ENCODE results near the gene ADGRA1.

Gene ADGRA1

DNA sequence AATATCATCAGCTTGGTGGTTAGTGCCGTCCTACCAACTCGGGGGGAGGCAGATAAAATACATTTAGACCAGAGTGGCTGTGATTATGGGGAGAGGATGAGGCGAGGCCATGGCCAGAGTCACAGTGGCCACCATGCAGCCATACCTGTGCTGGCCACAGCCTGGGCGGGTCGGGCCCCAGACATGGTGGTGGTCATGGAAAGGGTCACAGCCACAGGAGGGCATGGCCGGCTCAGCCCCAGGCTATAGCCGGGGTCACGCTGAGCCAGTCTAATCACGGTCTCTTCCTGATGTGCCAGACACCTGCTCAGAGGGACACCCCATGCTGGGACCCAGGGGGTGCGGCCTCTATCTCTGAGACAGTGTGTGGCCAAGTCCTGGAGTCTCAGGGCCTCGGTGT, 10.2 kb downstream of the ADGRA1 start:
- no peak for DNase-seq

DNA sequence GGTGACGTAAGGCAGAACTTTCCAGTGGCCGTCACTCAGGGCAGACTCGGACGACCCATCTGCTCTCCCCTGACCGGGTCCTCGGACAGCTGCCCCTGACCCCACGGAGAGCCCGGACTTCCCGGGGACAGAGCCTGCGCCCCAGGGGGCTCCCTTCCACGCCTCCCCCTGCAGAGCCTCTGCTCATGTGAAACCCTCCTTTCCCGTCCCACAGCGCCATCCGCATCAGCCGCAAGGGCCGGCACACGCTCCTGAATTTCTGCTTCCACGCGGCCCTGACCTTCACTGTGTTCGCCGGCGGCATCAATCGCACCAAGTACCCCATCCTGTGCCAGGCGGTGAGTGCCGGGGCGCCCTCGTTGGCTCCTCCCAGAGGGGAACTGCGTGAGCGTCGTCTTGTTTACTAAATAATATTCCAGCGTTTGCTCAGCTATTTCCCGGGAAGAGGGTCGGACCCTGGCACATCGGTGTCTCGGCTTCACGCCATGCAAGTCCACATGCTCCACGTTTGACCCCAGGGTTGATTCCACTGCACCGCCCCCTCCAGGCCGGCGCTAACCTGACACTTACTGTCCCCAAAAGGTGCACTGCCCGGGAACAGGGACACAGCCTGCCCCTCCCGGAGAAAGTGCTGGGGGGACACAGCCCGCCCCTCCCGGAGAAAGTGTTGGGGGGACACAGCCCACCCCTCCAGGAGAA, 10.9 kb downstream of the ADGRA1 start:
- DNase-seq = no peak

DNA sequence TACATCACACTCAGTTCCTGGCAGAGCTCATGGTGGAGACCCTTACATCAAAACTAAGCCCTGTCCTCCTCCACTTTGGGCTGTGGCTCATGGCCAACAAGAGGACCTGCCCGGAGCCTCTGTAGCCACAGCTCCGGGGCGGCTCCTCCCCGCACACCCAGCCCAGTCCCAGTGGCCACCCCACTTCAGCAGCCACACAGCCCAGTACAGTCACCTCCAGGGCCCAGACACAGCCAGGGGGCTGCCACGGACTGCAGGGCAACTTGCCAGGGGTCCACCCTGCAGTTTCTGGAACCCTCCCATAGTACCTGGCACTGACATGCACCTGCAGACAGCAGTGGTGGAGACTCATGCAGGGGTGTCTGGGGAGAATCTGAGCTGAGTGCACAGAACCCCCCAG, 11.8 kb downstream of the ADGRA1 start:
- DNase-seq = no peak

DNA sequence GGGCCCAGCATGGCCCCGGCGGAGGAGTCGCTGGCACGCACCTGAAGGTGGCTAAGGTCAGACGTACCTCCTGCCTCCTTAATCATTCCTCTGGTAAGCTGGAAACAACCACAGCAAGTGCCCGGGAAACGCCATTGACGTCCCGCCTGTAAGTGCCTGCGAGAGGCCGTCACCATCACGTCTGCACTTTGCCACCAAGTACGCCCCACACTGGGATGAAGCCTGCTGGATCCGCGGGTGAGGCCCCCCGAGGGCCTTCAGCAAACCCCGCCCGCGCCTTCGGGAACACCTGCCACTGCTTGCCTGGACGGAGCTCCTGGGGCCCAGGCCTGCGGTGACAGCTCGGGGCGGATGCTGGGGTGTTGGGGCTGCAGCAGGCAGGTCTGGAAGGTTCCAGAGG, 12.5 kb downstream of the ADGRA1 start:
- DNase-seq = no peak

DNA sequence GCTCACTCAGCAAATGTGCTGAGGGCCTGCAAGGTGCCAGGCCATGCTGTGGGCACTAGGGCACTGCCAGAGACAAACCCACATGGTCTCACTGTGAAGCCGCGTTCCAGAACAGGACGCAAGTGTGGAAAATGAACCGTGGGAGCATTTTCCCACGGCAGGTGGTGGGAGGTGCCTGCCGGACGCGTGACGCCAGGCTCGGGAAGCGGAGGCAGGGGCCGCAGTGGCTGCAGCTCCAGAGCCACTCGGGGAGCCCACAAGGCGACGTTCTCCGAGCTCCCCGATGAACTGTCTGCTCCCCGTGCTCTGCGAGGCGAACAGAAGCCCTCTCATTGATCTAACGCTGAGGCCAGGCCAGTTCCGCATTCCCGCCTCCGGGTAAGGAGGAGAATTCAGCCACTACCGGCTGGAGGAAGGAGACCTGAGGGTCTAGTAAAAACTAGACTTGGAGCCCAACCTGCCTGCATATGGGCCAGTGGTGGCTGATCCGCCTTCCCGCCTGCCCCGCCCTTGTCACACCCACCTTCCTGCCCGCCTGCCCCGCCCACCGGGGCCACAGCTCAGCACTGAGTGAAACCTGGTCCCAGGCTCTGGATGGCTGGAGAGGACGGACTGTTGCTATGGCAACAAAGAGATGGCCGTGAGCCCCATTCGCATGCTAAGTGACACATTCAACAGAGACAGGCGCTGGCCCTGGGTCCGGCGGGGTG, 13.1 kb downstream of the ADGRA1 start:
- peak; percentile 57 for DNase-seq

DNA sequence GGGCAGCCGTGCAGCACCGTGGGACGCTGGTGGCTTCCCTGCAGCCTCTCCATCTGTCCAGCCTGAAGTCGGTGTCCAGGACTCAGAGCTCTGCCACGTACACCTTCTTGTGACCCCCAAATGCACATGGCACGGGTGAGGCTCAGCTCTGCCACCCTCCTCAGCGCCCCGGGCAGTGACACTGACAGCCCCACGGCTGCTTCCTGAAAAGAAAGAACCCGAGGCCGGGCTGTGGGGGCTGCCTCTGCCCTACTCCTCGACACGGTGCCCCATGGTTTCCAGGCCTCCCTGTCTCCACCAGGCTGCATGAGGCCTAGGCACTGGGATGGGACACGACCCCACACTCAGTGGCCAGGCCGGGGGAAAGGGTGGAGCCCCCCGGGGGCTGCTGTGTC, 13.7 kb downstream of the ADGRA1 start:
- DNase-seq = no peak

DNA sequence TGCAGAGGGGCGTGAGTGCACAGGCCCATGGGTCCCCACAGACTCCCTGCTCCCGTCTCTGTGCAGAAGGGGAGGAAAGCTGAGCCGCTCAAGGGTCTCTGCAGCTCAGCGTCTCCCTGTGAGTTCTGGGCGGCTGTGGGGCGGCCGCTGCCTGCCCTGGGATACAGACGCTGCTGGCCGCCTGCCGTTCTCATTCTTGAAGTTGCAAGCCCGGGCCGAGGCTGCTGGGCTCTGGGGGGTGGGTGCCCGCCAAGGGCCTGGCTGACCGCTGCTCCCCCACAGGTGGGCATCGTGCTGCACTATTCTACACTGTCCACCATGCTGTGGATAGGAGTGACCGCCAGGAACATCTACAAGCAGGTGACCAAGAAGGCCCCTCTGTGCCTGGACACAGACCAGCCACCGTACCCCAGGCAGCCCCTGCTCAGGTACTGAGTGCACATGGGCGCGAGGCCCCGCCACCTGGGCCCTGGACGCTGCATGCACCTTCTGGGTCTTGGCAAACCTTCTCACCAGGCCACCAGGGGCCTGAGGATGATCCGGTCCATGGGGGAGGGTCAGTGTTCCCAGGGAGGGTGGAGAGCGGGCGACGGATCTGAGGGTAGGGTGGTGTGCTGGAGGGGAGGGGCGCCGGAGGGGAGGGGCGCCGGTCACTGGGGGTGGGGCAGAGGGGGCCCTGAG, 14.8 kb downstream of the ADGRA1 start:
- no peak for DNase-seq

DNA sequence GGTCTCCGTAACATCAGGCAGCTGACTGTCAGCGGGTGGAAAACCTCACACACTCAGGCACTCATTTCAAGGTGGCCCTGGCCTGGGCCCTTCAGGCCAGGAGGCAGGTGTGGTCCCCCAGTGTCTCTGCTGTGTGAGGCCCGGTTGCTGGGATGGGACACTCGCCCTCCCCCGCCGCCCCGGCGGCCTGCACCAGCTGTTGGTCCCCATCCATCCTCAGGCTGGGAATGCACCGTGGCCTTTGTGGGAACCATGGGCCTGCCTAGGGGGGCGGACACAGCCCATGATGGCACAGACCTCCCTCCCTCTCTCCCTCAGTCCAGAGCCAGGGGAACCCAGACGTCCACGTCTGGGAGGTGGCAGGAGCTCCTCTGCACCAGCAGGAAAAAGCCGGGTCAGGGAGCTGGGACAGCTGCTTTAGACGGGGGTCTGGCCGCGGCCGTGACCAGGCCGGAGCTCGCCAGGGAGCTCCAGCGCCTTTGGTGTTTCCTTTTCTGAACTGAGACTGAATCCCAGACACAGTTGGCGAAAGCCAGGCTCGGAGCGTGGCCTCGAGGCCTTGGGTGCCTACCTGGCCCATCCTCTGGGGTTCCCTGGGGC, 15.7 kb downstream of the ADGRA1 start:
- no peak for DNase-seq

DNA sequence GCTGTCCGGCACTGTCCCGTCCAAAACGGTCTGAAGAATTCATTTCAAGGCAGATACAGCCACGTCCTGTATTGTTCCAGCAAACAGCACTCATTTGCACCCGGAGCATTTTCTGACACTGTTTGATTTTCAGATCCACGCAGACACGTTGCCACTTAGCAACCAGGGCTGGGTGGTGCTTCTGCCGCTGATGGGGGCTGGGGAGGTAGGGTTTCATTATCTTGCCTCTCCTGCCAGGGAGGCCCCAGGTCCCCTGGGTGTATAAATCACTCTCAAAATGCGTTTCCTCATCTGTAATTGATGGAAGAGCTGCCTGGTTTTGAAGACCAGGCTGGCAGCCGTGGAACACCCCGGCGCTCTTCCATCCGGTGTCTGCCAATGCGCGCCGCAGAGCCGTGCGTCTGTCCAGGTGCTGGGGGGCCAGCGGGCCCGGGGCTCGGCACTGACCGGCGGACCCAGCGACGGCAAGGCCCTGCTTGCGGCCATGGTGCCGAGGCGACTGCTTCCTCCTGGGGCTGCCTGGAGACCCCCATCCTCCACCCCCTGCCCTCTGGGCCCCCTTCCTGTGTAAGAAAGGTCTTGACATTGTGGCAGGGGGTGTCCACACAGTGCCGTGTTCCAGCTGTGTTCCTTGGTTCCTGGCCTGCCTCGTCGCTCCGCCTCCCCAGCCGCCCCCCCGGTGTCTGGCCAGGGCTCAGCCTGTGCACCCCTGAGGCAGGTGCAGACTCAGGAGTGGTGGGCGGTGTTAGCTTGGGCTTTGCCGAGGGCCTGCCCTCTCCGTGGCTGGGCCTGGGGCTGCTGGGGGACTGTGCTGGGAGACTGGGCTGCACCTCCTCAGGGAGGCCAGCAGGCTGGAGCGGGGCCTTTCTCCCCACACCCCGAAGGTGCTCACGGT, 16.6 kb downstream of the ADGRA1 start:
- DNase-seq = no peak

DNA sequence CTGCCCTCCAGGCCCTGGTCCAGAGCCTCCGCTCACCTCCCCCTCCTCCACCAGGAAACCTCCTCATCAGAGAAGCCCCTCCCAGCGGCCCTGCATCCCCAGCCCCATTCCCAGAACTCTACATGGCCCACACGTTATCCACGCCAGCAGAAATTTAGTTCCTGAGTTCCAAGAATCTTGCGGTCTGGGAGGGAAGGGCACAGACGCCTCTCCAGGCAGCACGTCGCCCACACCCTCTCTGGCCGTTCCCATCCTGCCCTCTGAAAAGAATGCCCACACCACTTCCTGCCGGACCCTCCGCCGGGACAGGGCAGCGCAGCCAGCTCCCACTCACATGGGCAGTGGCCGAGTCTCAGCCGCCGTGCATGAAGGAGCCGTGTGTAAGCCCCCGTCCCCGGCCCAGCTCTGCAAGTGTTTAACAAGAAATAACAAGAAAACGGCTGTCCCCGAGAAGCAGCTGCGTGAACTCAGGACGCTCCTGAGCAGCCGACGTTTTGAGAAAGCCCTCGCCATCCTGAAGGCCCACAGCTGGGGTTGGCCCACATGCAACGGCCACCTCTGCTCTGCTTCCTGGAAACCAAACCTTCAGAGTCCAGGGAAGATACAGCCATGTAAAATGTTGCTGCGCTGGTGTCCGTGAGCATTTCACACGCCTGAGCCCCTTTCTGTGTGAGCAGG, 17.4 kb downstream of the ADGRA1 start:
- DNase-seq = no peak

DNA sequence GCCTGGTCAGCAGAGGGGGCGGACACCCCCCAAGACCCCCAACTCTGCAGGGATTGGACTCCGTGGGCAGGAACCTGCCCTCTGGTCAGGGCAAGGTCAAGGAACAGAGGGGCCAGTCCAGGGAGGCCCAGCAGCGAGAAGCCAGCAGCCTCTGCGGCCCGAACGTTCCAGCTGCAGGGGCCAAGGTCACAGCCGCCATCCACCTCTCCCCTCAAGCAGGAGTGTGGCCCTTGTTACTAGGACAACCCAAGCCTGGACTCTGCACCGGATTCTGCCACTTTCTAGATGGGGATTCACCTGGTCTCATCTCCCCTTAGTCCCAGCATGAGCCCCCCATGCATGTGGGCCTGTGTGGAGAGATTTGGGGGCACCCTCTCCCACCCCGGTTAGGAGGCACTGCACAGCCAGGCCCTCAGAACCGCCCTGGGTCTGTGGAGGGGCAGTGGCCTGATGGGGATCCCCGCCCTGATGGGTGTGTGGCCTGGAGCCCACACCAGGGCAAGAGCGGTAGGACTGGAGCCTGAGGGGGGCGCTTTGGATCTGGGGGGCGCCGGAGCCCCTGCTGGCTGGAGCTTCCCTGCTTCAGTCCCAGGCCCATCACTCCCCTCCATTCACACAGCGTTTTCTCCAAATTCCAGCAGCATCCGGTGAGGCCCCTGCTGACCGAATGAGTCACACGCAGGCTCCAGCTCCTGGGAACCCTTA, 18.1 kb downstream of the ADGRA1 start:
- no peak for DNase-seq

DNA sequence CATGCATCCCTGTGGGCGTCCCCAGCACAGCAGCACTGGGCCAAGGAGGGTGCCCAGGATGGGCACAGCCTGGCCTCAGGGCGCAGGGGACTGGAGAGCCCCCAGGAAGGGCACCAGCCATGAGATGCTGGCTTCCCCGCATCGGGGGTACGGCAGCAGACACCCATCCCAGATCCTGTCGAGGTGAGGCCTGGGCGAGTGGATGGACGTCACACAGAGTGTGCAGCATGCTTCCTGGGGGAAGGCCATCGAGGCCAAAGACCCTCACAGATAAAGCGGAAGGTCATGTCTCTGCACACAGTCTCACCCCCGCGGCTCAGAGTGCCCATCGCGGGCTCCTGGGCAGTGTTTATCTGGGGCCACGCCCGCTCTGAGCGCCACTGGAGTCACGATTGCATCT, 18.8 kb downstream of the ADGRA1 start:
- DNase-seq = no peak

DNA sequence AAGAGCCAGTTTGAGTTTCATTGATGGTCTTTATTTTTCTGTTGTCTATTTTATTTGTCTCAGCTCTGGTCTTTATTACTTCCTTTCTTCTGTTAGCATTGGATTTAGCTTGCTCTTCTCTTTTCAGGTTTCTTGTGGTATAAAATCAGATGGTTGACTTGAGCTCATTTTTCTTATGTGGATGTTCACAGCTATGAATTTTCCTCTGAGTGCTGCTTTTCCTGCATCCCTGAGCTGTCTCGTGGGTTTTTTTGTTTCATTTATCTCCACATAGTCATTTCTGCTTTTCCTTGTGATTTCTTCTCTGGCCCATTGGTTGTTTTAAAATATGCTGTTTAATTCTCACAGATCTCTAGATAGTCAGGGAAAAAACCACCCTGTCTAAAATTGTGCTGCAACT, 19.7 kb downstream of the ADGRA1 start:
- DNase-seq = no peak

DNA sequence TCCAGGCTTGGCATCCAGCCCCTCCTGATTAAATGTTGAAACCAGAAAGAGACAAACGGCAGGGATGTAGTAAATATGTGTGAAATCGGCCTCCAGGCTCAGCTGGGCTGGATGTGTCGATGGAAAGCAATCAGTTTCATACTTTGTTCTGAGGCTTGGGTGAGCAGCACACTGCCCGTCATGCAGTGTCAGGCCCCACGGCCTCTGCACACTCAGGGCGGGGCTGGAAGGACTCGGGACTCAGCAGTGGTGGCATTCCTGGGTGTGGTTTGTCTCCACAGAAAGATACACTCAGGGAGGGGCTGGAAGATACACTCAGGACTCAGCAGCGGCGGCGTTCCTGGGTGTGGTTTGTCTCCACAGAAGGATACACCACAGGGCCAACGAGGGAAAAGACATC, 22.0 kb downstream of the ADGRA1 start:
- DNase-seq = no peak

DNA sequence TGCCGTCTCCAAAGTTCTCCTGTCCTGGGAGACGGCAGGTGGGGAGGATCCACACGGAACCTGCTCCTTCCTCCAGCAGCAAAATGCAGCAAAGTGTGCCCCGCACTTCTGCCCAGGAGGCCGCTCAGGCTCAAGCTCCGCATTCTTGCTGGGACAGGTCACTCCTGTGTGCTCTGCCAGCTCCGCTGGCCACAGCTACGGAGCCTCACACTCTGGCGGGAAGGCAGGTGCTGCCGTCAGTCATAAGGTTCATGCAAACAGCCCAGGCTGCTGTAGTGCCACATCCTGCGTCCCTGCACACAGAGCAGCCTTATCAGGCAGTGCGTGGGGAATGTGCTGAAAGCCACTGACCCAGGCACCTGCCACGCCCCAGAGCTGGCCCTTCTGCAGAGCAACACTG, 22.4 kb downstream of the ADGRA1 start:
- DNase-seq = no peak

DNA sequence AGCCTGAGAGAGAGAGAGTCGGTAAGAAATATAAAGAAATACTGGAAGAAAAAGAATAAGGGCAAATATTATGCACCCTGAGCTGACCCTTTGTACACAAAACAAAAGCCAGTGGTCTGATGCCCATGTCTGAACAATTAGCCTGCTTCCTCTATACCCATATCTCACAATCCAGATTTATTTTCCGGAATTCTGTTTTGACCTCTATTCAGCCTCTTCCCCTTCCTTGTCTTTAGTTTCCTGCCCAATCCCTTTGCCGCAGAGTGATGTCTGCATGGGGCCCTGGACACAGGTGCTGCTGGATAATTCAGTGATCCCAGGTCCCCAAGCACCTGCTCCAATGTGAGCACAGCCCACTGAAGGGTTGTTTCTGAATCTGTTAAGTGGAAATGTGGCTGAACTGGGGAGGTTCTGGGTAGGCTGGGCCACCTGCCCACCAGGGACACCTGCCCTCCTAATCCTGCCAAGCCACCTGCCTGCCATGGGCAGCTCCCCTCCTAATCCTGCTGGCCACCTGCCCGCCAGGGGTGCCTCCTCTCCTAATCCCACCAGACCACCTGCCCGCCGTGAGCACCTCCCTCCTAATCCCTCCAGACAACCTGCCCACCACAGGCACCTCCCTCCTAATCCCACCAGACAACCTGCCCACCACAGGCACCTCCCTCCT, 23.0 kb downstream of the ADGRA1 start:
- no peak for DNase-seq

DNA sequence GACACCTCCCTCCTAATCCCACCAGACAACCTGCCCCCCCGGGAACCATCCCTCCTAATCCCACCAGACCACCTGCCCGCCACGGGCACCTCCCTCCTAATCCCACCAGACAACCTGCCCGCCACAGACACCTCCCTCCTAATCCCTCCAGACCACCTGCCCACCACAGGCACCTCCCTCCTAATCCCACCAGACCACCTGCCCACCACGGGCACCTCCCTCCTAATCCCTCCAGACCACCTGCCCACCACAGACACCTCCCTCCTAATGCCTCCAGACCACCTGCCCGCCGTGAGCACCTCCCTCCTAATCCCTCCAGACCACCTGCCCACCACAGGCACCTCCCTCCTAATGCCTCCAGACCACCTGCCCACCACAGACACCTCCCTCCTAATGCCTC, 23.9 kb downstream of the ADGRA1 start:
- peak; percentile 32 for DNase-seq

DNA sequence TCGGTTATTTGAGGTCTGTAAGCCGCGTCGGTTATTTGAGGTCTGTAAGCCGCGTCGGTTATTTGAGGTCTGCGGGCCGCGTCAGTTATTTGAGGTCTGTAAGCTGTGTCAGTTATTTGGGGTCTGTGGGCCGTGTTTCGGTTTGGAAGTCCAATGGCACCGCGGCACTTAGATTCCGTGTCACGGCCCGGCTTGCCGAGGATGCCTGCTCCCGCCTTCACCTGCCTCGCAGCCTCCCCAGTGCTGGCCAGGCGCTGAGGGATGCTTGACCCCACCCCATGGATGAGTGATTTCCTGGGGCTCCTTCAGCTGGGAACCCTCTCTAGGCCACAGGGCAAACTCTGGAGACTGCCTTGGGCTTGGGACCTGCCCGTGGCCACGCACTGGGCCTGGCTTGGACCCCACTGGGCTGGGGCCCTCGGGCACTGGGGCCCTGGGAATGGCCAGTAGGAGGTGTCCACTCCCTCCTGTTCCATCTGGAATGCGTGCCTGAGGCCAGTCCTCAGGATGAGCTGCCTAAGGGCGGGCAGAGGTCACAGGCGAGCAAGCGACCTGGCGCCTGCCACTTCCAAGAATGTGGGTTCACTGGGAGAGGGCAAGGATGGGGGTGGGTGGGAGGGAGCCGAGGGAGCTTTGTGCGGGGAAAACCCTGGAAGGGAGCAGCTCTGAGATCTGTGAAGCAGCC, 25.6 kb downstream of the ADGRA1 start:
- DNase-seq = no peak

DNA sequence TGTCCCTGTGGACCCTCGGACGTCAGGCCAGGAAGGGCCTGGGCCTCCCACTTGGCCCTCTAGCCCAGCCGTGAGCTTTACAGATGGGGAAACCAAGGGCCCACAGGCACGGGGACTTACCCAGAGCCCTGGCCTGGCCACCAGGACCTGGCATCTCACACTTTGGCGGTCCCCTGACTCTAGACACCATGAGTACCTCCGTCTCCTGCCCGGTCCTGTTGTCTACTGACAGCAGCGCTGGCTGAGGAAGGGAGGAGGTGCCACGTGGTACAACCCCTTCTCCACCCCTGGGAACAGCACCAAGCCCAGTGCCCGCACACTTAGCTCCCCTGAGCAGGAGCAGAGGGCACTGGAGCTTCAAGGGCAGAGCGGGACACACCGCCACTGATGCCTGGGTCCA, 26.1 kb downstream of the ADGRA1 start:
- no peak for DNase-seq

DNA sequence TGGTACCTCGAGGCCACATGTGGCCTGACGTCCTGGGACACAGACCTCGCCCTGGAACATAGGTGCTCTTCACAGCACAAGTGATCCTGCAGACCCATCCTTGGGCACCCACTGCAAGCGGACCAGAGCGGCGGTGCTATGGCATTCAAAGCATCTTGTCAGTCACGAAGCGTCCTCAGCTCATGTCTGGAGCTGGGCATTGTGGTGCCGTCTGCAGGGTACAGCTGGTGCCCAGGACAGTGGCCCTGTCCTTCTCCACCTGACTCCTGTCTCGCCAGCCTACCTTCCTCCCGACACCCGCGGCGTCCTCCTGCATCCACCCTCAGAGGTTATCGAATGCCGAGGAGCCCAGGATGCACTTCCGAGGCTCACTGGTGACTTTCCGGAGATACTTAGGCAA, 26.5 kb downstream of the ADGRA1 start:
- DNase-seq = no peak

Data from stimulated activated CD8-positive, alpha-beta memory T cell treated with anti-CD3 and anti-CD28 coated beads, Interleukin-4, amount 100 ng/mL, for 48 hours (primary cell).